ENCODE data around the gene NSUN6. TPM values are rescaled to one million over a fixed set of nuclear protein-coding genes. Genes with fewer than 3 reads are reported as not detected.

The NSUN6 gene
- total and polyA plus RNA-seq, 7 donors = 3.0 to 7.0 (median 4.0) TPM

GRCh38 chr10:18563003-18563726 lies 88.2 kb downstream of the NSUN6 start:
- DNase-seq = no peak
- no peaks in the 10 kb centered on the region for H3K4me1 ChIP-seq
- intact Hi-C loops (cut with DNase I) = no loop called here
- H3K27ac ChIP-seq = no peak overlapping the region
- 96 to 100% (median 98%) methylated on average over 6 of the region's 6 CpGs for WGBS, 3 donors
- no peak for TF ChIP-seq CTCF (IDR thresholded peaks at IDR 0.05)
- H3K36me3 ChIP-seq (ENCODE audit: insufficient read depth in 1 of 2, low read depth in 1 of 2) = no peaks in the 10 kb centered on the region
- no peaks in the 10 kb centered on the region for H3K27me3 ChIP-seq (ENCODE audit: insufficient read depth in 3 of 3, low read length in 2 of 3)
- no peak for ATAC-seq
- H3K9me3 ChIP-seq = peaks cover 25% of the 10 kb centered on the region
- H3K4me3 ChIP-seq = no peak overlapping the region

- Histone ChIP-seq H3K4me3 (no peak overlapping the region), H3K27me3 (ENCODE audit: insufficient read depth in 3 of 3, low read length in 2 of 3) (no peaks in the 10 kb centered on the region), H3K36me3 (ENCODE audit: insufficient read depth in 1 of 2, low read depth in 1 of 2) (no peaks in the 10 kb centered on the region), H3K4me1 (no peaks in the 10 kb centered on the region), H3K27ac (no peak overlapping the region), H3K9me3 (peaks cover 22% of the 10 kb centered on the region)
- WGBS, 3 donors = 95 to 98% (median 97%) methylated on average over 8 of the region's 8 CpGs
- no peak for DNase-seq
- ATAC-seq = no peak
- intact Hi-C loops (cut with DNase I) = no loop called here
- no peak for TF ChIP-seq CTCF (IDR thresholded peaks at IDR 0.05)
These were observed 89.4 kb downstream of the NSUN6 start for GRCh38 chr10:18561861-18562551.

- no peak for TF ChIP-seq CTCF (IDR thresholded peaks at IDR 0.05)
- Histone ChIP-seq H3K36me3 (ENCODE audit: insufficient read depth in 1 of 2, low read depth in 1 of 2) (no peaks in the 10 kb centered on the region), H3K4me3 (no peak overlapping the region), H3K9me3 (peaks cover 5% of the 10 kb centered on the region), H3K4me1 (no peaks in the 10 kb centered on the region), H3K27ac (no peak overlapping the region), H3K27me3 (ENCODE audit: insufficient read depth in 3 of 3, low read length in 2 of 3) (no peaks in the 10 kb centered on the region)
- intact Hi-C loops (cut with DNase I) = no loop called here
- no peak for DNase-seq
- WGBS, 3 donors = 97 to 100% (median 99%) methylated on average over 1 of the region's 1 CpG
- no peak for ATAC-seq
These were observed 93.4 kb downstream of the NSUN6 start for GRCh38 chr10:18557960-18558359.

GRCh38 chr10:18556522-18557147 lies 94.8 kb downstream of the NSUN6 start:
- WGBS, 3 donors = 97 to 100% (median 98%) methylated on average over 3 of the region's 3 CpGs
- TF ChIP-seq CTCF (IDR thresholded peaks at IDR 0.05) = no peak
- no peak for DNase-seq
- peaks cover 5% of the 10 kb centered on the region for H3K9me3 ChIP-seq
- no peaks in the 10 kb centered on the region for H3K4me1 ChIP-seq
- peaks cover 0 to 1% of the 10 kb centered on the region in 2 donors for H3K36me3 ChIP-seq (ENCODE audit: insufficient read depth in 1 of 2, low read depth in 1 of 2)
- no peak overlapping the region for H3K27ac ChIP-seq
- no peak overlapping the region for H3K4me3 ChIP-seq
- intact Hi-C loops (cut with DNase I) = no loop called here
- H3K27me3 ChIP-seq (ENCODE audit: insufficient read depth in 3 of 3, low read length in 2 of 3) = no peaks in the 10 kb centered on the region
- ATAC-seq = no peak
